ENCODE measurements around the gene PROZ. TPM values are rescaled to one million over a fixed set of nuclear protein-coding genes. Genes with fewer than 3 reads are reported as not detected.

PROZ gene
- total RNA-seq, 1 donor: not detected

GRCh38 chr13:113179374-113180230, 21.2 kb downstream of the PROZ start:
- no peak for TF ChIP-seq CTCF (IDR thresholded peaks at IDR 0.05; ENCODE audit: insufficient read depth, low read length)
- no peak for DNase-seq (ENCODE audit: low read depth)
- no peak overlapping the region for H3K4me3 ChIP-seq (ENCODE audit: low read depth, low read length)

- DNase-seq (ENCODE audit: low read depth): no peak
- TF ChIP-seq CTCF (IDR thresholded peaks at IDR 0.05; ENCODE audit: insufficient read depth, low read length): no peak
- no peak overlapping the region for H3K4me3 ChIP-seq (ENCODE audit: low read depth, low read length)
Measured at GRCh38 chr13:113182046-113182445, 23.6 kb downstream of the PROZ start.

- TF ChIP-seq CTCF (IDR thresholded peaks at IDR 0.05; ENCODE audit: insufficient read depth, low read length): no peak
- H3K4me3 ChIP-seq (ENCODE audit: low read depth, low read length): no peak overlapping the region
- DNase-seq (ENCODE audit: low read depth): no peak
Measured at GRCh38 chr13:113183450-113184129, 25.1 kb downstream of the PROZ start.

- no peak for DNase-seq (ENCODE audit: low read depth)
- H3K4me3 ChIP-seq (ENCODE audit: low read depth, low read length): no peak overlapping the region
- no peak for TF ChIP-seq CTCF (IDR thresholded peaks at IDR 0.05; ENCODE audit: insufficient read depth, low read length)
Measured at GRCh38 chr13:113184568-113185440, 26.4 kb downstream of the PROZ start.

GRCh38 chr13:113186061-113186900, 27.8 kb downstream of the PROZ start:
- no peak overlapping the region for H3K4me3 ChIP-seq (ENCODE audit: low read depth, low read length)
- no peak for DNase-seq (ENCODE audit: low read depth)
- no peak for TF ChIP-seq CTCF (IDR thresholded peaks at IDR 0.05; ENCODE audit: insufficient read depth, low read length)

GRCh38 chr13:113187263-113187669, 28.8 kb downstream of the PROZ start:
- H3K4me3 ChIP-seq (ENCODE audit: low read depth, low read length): peak overlapping the region; percentile 36
- TF ChIP-seq CTCF (IDR thresholded peaks at IDR 0.05; ENCODE audit: insufficient read depth, low read length): peak; percentile 18
- DNase-seq (ENCODE audit: low read depth): peak; percentile 100

All from fibroblast of the aortic adventitia (primary cell).